Stimulated activated CD4-positive, alpha-beta T cell treated with anti-CD3 and anti-CD28 coated beads, TNF-alpha, amount 100 ng/mL, for 24 hours (primary cell): ENCODE data around the gene SCAF1.

Experiments
- DNase-seq, 3 experiments: peaks; one replicate each; pipeline ENCODE4 v3.0.0-alpha.2; 2020; ENCODE audit warnings: low read depth in 3 of 3

SCAF1 gene, protein sequence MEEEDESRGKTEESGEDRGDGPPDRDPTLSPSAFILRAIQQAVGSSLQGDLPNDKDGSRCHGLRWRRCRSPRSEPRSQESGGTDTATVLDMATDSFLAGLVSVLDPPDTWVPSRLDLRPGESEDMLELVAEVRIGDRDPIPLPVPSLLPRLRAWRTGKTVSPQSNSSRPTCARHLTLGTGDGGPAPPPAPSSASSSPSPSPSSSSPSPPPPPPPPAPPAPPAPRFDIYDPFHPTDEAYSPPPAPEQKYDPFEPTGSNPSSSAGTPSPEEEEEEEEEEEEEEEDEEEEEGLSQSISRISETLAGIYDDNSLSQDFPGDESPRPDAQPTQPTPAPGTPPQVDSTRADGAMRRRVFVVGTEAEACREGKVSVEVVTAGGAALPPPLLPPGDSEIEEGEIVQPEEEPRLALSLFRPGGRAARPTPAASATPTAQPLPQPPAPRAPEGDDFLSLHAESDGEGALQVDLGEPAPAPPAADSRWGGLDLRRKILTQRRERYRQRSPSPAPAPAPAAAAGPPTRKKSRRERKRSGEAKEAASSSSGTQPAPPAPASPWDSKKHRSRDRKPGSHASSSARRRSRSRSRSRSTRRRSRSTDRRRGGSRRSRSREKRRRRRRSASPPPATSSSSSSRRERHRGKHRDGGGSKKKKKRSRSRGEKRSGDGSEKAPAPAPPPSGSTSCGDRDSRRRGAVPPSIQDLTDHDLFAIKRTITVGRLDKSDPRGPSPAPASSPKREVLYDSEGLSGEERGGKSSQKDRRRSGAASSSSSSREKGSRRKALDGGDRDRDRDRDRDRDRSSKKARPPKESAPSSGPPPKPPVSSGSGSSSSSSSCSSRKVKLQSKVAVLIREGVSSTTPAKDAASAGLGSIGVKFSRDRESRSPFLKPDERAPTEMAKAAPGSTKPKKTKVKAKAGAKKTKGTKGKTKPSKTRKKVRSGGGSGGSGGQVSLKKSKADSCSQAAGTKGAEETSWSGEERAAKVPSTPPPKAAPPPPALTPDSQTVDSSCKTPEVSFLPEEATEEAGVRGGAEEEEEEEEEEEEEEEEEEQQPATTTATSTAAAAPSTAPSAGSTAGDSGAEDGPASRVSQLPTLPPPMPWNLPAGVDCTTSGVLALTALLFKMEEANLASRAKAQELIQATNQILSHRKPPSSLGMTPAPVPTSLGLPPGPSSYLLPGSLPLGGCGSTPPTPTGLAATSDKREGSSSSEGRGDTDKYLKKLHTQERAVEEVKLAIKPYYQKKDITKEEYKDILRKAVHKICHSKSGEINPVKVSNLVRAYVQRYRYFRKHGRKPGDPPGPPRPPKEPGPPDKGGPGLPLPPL

DNA sequence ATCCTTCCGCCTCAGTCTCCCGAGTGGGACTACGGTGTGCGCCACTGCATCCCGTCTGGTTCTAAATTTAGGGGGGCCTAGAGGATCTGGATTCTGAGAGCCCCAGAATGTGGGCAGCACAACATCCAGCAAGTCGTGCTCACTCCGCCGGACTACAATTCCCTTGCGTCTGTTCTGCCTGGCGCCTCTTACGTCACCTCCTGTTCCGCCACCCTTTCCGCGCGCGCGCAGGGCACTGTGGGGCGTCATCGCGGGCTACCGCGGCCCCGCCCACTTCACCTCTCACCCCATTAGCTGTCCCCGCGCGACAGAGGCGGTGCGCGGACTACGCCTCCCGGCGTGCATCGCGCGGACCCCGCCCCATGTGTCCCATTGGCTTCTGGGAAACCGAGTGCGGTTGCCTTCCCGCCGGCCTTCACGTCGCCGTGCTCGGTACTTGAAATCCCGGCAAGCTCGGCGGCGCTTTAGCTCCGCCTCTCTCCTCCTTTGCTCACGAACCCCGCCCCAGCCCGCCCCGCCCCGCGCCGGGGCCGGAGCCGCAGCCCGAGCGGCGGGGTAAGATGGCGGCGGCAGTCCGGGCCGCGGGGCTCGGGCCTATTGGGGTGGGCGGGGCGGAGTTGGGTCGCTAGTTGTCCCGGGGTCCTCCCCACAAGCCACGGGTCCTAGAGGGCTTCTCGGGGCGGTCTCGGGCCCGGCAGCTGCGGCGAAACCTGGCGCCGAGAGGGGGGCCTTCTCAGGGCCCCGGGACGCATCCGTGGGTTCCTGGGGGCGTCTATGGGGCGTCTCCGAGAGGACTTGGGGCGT lies at the start of gene SCAF1:
Gene SCAF1, plus strand, starts transcription at position 522 of the 804 bp plus-strand sequence. CDS start 2,818 bp downstream, outside the sequence.
- DNase-seq = peak; percentile 97 to 99 (median 99)

DNA sequence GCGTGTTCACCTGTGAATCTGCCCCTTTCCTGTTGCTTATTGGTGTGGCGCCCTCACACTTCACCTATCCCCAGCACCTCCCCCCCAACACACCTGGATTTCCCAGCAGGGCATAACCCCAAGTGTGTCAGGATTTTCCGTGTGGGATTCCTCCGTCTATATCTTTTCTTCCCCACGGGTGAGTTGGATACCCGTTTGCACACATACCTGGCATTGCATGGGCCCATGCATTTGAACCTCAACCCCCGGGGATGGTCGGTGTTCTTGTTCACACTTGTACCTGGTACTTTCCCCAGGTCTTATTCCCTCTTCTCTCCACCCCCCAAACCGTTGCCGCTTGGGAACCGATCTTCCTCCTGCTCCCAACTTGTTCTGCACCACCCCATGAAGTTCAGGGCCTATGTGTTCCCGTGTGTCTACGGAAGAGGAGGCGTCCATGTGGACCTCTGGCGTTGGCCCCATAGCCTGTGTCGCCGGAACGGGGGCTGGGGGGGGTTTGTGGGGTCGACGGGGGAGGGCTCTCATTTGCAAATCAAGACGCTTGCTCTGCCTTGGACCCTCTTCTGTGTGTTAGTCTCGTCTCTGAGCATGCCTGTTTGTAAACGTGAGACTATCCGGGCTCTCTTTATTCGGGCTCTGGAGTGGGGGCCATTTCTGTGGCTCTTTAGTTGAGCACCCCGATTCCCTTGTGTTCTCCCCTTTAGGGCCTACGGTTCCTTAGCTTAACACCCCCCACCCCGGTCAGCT lies 49.4 kb upstream of the SCAF1 start:
- no peak for DNase-seq

DNA sequence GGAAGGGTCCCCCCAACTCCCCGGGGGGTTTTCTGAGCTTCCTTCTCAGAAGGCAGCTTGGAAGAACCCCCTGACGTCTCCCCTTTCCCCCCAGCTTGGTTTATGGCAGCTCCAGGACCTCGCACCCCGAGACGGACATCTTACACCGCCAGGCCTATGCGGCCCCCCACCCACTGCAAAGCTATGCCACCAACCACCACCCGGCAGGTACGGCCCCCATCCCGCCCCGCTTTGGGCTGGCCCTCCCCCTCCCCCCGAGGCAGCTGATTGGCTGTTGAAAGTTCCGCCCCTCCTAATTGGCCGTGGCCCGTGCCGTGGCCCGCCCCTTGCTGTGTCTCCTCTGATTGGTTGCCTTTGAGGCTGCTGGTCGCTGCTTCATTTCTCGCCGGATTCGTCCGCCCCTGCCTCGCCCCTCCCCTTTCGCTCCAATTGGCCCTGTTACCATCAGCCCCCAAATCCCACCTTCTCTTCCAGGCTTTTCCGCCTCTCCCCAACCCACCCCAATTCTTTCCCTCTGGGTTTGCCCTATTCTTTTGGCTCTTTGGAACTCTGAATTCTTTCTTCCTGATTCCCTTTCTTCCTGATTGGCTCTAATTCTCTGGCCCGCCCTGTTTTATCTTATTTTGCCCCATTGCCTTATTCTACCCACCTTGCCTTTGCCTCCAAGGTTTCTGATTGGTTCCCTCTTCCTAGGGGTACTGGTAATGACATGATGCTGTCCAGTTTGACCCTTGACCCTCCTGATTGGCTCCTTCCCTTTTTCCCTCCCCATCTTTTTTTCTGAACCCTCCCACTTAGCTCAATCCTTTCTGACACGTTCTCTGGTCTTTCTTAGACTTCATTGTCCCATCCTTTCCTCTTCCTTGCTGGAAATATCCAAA lies 48.5 kb upstream of the SCAF1 start:
- DNase-seq = peak; percentile 88 to 95 (median 88)

DNA sequence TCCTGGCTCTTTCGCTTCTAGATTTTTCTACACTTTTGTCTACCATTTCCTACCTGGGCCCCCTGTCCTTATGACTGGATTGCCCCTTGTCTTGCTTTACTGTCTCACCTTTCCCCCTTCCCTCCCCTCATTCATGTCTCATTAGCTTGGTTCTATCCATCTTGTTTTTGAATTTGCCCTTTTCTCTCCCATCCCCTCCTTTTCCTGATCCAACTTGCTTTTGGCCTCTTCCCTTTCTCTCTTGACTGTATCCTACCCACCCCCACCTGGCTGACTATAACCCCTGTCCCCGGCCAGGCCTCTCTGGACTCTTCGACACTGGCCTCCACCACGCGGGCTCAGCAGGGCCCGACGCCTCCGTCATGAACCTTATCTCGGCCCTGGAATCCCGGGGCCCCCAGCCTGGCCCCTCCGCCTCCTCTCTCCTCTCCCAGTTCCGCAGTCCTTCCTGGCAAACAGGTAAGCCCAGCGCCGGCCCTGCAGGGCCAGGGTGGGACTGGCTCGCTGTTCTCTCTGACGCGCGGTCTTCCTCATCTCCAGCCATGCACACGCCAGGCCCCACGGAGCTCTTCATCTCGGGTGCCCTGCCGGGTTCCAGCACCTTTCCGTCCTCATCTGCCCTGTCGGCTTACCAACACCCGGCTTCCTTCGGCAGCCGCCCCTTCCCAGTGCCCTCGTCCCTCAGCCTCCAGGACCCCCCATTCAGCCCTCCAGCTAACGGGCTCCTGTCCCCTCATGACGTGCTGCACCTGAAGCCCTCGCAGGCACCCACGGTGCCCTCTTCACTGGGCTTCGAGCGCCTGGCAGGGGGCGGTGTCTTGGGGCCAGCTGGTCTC lies 47.6 kb upstream of the SCAF1 start:
- no peak for DNase-seq

DNA sequence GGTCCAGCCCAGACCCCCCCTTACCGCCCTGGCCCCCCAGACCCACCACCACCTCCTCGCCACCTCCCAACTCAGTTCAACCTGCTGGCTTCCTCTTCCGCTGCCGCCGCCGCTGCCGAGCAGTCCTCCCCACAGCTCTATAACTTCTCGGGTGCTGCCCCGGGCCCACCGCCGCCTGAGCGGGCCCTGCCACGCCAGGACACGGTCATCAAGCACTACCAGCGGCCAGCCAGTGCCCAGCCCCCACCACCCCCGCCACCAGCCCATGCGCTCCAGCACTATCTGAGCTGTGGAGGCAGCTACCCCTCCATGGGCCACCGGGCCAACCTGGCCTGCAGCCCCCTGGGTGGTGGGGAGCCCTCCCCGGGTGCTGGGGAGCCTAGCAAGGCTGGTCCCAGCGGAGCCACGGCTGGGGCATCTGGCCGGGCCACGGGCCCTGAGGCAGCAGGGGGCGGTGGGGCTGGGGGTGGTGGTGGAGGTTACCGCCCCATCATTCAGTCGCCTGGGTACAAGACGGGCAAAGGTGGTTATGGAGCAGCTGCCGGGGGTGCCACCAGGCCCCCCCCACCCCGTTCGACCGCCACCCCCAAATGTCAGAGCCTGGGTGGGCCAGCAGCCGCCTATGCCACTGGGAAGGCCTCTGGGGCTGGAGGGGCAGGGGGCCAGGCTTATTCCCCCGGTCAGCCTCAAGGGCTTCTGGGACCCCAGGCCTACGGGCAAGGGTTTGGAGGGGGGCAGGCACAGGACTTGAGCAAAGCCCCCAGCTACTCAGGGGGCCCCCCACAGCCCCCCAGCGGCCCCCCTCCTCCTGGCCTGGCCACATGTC lies 46.8 kb upstream of the SCAF1 start:
- no peak for DNase-seq

DNA sequence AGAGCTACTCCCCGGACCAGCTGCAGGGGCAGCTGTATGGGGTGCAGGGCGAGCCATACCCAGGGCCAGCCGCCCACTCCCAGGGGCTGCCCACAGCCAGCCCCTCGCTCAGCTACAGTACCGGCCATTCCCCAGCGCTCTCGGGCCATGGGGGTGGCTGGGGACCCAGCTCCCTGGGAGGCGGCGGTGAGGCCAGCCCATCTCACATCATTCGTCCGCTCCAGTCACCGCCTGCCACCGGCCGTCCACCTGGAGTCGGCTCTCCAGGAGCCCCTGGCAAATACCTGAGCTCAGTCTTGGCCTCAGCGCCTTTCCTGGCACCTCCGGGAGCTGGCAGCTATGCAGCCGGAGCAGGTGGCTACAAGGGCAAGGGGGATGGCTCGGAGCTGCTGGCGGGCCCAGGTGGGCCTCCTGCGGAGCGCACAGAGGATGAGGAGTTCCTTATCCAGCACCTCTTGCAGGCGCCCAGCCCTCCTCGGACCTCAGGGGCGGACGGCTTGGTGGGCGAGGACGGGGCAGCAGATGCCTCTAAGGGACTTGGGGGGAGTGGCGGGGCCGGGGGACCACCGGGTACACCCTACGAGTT lies 46.1 kb upstream of the SCAF1 start:
- no peak for DNase-seq

DNA sequence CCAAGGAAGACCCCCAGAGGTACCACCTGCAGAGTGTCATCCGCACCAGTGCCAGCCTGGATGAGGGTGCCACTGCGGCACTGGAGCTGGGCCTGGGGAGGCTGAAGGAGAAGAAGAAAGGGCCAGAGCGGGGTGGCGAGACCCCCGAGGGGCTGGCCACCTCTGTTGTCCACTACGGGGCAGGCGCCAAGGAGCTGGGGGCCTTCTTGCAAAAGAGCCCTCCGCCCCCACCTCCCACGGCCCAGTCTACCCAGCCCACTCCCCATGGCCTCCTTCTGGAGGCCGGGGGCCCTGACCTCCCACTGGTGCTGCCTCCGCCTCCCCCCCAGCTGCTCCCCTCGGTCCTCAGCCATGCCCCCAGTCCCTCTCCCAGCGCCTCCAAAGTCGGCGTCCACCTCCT lies 45.6 kb upstream of the SCAF1 start:
- DNase-seq = no peak

DNA sequence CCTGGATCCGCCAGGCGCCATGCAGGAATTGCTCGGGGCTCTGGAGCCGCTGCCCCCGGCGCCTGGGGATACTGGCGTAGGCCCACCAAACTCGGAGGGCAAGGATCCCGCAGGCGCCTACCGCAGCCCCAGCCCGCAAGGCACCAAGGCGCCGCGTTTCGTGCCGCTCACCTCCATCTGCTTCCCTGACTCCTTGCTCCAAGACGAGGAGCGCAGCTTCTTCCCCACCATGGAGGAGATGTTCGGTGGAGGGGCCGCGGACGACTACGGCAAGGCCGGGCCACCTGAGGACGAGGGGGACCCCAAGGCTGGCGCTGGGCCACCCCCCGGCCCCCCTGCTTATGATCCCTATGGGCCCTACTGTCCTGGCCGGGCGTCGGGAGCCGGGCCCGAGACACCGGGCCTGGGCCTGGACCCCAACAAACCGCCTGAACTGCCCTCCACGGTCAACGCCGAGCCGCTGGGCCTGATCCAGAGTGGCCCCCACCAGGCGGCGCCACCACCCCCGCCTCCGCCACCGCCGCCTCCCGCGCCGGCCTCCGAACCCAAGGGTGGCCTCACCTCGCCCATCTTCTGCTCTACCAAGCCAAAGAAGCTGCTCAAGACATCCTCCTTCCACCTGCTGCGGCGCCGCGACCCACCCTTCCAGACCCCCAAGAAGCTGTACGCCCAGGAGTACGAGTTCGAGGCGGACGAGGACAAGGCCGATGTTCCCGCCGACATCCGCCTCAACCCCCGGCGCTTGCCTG lies 44.9 kb upstream of the SCAF1 start:
- DNase-seq = no peak

DNA sequence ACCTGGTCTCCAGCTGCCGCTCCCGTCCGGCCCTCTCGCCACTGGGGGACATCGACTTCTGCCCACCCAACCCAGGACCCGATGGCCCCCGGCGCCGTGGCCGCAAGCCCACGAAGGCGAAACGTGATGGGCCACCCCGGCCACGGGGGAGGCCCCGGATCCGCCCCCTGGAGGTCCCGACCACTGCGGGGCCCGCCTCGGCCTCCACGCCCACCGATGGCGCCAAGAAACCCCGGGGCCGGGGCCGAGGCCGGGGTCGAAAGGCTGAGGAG lies 44.4 kb upstream of the SCAF1 start:
- no peak for DNase-seq

DNA sequence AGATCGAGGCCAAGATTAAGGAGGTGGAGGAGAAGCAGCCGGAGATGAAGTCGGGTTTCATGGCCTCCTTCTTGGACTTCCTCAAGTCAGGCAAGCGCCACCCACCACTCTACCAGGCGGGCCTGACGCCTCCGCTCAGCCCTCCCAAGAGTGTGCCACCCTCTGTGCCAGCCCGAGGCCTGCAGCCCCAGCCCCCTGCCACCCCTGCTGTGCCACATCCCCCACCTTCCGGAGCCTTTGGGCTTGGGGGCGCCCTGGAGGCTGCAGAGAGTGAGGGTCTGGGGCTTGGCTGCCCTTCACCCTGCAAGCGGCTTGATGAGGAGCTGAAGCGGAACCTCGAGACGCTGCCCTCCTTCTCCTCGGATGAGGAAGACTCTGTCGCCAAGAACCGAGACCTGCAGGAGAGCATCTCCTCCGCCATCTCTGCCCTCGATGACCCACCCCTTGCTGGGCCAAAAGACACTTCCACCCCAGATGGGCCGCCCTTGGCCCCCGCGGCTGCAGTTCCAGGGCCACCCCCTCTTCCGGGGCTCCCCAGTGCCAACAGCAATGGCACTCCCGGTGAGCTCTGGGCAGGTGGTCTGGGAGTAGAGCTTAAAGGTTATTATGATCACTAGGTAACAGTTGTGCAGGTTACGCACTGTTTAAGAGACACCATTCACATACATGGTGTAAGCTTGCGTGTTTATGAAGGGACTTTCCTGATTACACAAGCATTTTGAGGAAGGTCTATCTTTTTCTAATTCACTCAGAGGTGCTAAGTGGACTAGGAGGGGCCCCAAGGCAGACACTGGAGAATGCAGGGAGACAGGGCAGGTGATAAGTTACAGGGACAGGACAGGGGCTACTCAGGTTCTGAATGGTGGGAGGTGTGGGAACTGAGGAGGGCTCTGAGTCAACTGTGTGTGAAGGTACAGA lies 42.4 kb upstream of the SCAF1 start:
- no peak for DNase-seq

DNA sequence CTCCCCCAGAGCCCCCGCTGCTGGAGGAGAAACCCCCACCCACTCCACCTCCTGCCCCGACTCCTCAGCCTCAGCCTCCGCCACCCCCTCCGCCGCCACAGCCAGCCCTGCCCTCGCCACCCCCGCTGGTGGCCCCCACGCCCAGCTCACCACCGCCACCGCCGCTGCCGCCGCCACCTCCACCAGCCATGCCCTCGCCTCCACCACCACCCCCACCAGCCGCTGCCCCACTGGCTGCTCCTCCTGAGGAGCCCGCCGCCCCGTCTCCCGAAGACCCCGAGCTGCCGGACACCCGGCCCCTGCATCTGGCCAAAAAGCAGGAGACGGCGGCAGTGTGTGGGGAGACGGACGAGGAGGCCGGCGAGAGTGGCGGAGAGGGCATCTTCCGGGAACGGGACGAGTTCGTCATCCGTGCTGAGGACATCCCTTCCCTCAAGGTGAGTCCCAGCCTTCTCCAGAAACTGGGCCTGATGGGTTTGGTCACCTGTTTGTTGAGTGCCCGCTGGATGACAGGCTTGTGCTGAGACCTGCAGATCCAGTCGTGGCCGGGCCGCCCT lies 40.4 kb upstream of the SCAF1 start:
- no peak for DNase-seq

DNA sequence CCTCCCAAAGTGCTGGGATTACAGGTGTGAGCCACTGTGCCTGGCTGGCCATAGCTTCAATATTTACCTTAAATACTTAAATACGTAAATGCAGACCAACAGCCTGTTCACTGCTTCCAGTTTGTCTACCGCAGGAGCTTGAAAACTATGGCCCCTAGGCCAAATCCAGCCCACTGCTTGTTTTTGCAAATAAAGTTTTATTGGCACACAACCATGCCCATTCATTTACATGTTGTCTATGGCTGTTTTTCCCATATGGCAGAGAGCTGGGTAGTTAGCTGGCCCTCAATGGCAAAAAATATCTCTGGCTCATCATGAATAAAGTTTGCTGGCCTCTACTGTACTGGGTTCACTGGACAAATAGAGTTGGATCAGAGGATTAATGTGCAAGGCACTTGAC lies 39.2 kb upstream of the SCAF1 start:
- DNase-seq = no peak

DNA sequence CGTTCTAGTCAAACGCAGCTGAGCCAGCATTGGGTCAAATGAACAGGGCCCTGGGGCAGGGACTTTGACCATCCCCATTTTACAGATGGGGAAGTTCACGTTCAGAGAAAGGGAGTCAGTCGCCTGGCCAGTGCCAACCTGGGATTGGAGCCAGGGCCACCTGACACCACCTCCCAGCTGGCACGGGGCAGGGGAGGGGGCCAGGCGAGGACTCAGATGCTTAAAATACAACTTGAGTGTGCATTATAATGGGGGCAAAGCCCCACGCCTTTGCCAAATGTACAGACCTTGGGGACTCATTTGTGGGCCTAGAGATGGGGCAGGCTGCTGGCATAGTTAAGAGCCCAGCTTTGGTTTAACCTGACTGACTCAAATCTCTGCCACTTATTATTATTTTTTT lies 36.4 kb upstream of the SCAF1 start:
- no peak for DNase-seq

DNA sequence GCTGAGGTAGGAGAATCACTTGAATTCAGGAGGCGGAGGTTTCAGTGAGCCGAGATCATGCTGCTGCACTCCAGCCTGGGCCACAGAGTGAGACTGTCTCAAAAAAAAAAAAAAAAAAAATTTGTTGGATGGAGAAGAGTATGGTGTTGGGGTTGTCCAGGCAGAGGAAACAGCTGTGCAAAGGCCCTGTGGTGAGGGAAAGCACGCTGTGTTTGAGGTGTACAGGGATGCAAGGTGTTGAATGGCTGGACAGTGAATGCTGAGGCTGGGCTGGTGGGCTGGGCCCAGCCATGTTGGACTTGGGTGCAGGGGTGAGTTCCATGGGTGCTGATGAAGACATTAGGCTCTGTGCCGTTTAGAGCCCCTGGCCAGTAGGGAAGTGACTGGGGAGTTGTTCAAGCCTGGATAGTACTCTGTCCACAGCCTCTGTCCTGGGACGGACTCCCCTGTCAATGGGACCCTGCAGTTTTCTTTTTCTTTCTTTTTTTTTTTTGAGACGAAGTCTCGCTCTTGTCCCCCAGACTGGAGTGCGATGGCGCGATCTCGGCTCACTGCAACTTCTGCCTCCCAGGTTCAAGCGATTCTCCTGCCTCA lies 32.4 kb upstream of the SCAF1 start:
- DNase-seq = no peak

DNA sequence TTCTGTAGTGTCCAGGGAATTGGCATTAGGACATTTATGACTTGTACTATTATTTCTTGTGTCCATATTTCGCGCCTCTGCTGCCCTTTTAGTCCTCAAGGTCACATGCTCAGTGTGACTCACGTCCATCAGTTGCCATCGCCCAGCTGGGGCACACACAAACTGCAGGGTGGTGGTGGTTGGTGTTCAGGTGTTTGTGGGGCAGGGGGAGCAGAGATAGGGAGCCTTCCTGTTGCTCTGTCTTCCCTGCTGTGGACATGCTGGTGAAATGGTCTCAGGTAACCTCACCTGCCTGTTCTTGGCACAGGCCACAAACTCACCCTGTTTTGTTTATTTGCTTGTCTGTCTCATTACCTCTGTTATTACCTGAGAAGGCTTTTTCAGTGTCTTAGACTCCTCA lies 28.6 kb upstream of the SCAF1 start:
- DNase-seq = no peak
